ENCODE results near the gene COPB2. TPM values are rescaled to one million over a fixed set of nuclear protein-coding genes. Genes with fewer than 3 reads are reported as not detected.

The COPB2 gene
- polyA plus RNA-seq, 1 donor (not counting 4 experiments of a cell fraction or from before 2014, with no cell fraction given), result 149 TPM

DNA sequence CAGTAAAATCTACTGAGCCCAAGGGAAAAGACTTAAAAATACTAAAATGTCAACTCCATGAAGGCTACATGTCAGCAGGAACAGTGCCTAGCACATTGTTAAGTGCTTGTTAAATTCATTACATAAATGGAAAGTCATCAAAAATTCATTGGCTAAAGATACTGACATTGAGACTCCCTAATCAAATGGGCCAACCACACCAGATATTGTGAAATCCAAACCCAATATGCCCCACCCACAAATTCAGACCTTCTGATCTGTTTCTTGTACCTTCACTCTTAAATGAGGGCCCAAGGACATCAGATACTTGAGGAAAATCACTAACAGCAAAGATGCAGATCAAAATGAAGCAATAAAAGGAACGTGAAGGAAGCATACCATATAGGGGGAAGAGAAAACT, 24.9 kb downstream of the COPB2 start:
- no peak overlapping the region for H3K9ac ChIP-seq (ENCODE audit: control insufficient read depth, extremely low read depth, insufficient read depth, low read length)
- no peaks in the 10 kb centered on the region for H3K27me3 ChIP-seq (ENCODE audit: control insufficient read depth, extremely low read depth, insufficient read depth, low read length)
- dilution Hi-C loops (cut with MboI; ENCODE audit: extremely low pct_ligation_motif_present, low sequenced_read_pairs), result no loop called here
- FAIRE-seq (no peak), DNase-seq (ENCODE audit: low read depth, low spot score) (no peak)
- H3K9me1 ChIP-seq (ENCODE audit: control insufficient read depth, extremely low read depth, insufficient read depth, low read length), result no peaks in the 10 kb centered on the region
- peaks cover 22 to 38% of the 10 kb centered on the region in 2 experiments for H3K36me3 ChIP-seq (ENCODE audit: control insufficient read depth in 2 of 2, extremely low read depth in 1 of 2, insufficient read depth in 2 of 2, low read length in 2 of 2)
- H4K20me1 ChIP-seq (ENCODE audit: control insufficient read depth, extremely low read depth, insufficient read depth, low read length), result no peaks in the 10 kb centered on the region
- H3K4me1 ChIP-seq (ENCODE audit: control insufficient read depth, extremely low read depth, insufficient read depth, low read length), result no peaks in the 10 kb centered on the region
- H3K4me3 ChIP-seq (ENCODE audit: control insufficient read depth in 2 of 3, extremely low read depth in 1 of 3, insufficient read depth in 2 of 3, low read depth in 1 of 3, low read length in 3 of 3), result no peak overlapping the region
- H3K4me2 ChIP-seq (ENCODE audit: control insufficient read depth, extremely low read depth, insufficient read depth, low read depth, low read length), result no peak overlapping the region
- no peaks in the 10 kb centered on the region for H3K9me3 ChIP-seq (ENCODE audit: control insufficient read depth, low read depth, low read length)
- TF ChIP-seq CTCF (optimal IDR thresholded peaks at IDR 0.05 in 1 of 3, IDR thresholded peaks at IDR 0.05 in 1 of 3, conservative IDR thresholded peaks at IDR 0.05 in 1 of 3; ENCODE audit: extremely low read depth in 1 of 3, insufficient read depth in 2 of 3, low read length in 3 of 3) (no peak), EZH2 (IDR thresholded peaks at IDR 0.05; ENCODE audit: low read length) (no peak)
- no peaks in the 10 kb centered on the region for H3K79me2 ChIP-seq (ENCODE audit: control insufficient read depth, insufficient read depth, low read length)
- no peak overlapping the region for H2AFZ ChIP-seq (ENCODE audit: control insufficient read depth, low read length)
- H3K27ac ChIP-seq (ENCODE audit: control insufficient read depth, insufficient read depth, low read length), result no peak overlapping the region

DNA sequence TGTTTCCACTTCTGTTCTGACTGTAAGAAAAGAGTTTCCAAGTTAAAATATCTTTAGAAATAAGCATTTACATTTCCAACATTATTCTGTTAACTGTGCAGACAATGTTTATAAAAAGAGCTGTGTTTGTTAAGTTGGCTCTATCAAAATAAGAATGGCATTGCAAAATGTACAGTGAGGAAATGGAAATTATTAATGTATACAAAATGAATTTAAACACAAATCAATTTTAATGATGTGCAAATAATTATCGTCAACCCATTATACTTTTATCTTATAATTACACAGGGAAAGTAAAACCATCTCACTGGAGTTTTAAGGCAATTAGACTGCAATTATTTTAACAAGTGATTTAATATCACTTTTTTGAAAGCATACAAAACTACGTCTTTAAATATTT, 28.2 kb downstream of the COPB2 start:
- Histone ChIP-seq H3K36me3 (ENCODE audit: control insufficient read depth in 2 of 2, extremely low read depth in 1 of 2, insufficient read depth in 2 of 2, low read length in 2 of 2) (peaks cover 26 to 43% of the 10 kb centered on the region in 2 experiments), H3K9me3 (ENCODE audit: control insufficient read depth, low read depth, low read length) (no peaks in the 10 kb centered on the region), H3K4me1 (ENCODE audit: control insufficient read depth, extremely low read depth, insufficient read depth, low read length) (no peaks in the 10 kb centered on the region), H3K79me2 (ENCODE audit: control insufficient read depth, insufficient read depth, low read length) (no peaks in the 10 kb centered on the region), H3K27me3 (ENCODE audit: control insufficient read depth, extremely low read depth, insufficient read depth, low read length) (no peaks in the 10 kb centered on the region), H3K4me2 (ENCODE audit: control insufficient read depth, extremely low read depth, insufficient read depth, low read depth, low read length) (no peak overlapping the region), H4K20me1 (ENCODE audit: control insufficient read depth, extremely low read depth, insufficient read depth, low read length) (no peaks in the 10 kb centered on the region), H3K27ac (ENCODE audit: control insufficient read depth, insufficient read depth, low read length) (no peak overlapping the region), H3K4me3 (ENCODE audit: control insufficient read depth in 2 of 3, extremely low read depth in 1 of 3, insufficient read depth in 2 of 3, low read depth in 1 of 3, low read length in 3 of 3) (no peak overlapping the region), H2AFZ (ENCODE audit: control insufficient read depth, low read length) (no peak overlapping the region), H3K9me1 (ENCODE audit: control insufficient read depth, extremely low read depth, insufficient read depth, low read length) (no peaks in the 10 kb centered on the region), H3K9ac (ENCODE audit: control insufficient read depth, extremely low read depth, insufficient read depth, low read length) (no peak overlapping the region)
- no peak for TF ChIP-seq CTCF (optimal IDR thresholded peaks at IDR 0.05 in 1 of 3, IDR thresholded peaks at IDR 0.05 in 1 of 3, conservative IDR thresholded peaks at IDR 0.05 in 1 of 3; ENCODE audit: extremely low read depth in 1 of 3, insufficient read depth in 2 of 3, low read length in 3 of 3)
- no peak for TF ChIP-seq EZH2 (IDR thresholded peaks at IDR 0.05; ENCODE audit: low read length)
- DNase-seq (ENCODE audit: low read depth, low spot score) (no peak), FAIRE-seq (no peak)
- dilution Hi-C loops (cut with MboI; ENCODE audit: extremely low pct_ligation_motif_present, low sequenced_read_pairs), result no loop called here
